Fibroblast of mammary gland (primary cell): ENCODE results near the gene MIPEP.
A peak's percentile ranks its signal among the peaks of the same experiment; 100 is the strongest.

Experiments
- DNase-seq: peaks from one replicate; pipeline ENCODE4 v3.0.0-alpha.2; 2010; ENCODE audit warnings: low read depth
- H3K4me3 ChIP-seq: 2 replicates; pipeline ENCODE4 v1.5.1; 2011; ENCODE audit warnings: low read depth, mild to moderate bottlenecking, low read length, moderate library complexity; ENCODE audit not compliant: control insufficient read depth
- TF ChIP-seq, protein P1 (sequence below): conservative IDR thresholded peaks from 2 replicates; pipeline ENCODE4 v1.5.1; 2011; ENCODE audit warnings: low read depth, low read length, inconsistent platforms; ENCODE audit not compliant: control insufficient read depth, insufficient read depth

The MIPEP gene

DNA sequence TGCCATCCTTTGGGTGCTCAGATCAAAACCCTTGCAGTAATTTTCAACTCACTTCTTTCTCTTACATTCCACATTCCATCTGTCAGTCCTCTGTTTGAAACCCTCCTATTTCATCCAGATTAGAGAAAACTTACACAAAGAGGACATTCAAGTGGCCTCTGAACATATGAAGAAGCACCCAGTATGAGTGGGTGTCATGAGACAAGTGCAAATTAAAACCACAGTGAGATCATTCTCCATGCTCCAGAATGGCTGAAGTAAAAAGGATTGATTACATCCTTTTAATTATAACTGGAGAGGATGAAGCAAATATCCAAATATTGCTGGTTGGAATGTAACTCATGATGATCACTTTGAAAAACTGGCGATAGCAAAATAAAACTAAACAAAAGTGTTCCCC, 96.5 kb downstream of the MIPEP start:
- H3K4me3 ChIP-seq: no peak overlapping the region
- DNase-seq: no peak
- TF ChIP-seq, protein P1, sequence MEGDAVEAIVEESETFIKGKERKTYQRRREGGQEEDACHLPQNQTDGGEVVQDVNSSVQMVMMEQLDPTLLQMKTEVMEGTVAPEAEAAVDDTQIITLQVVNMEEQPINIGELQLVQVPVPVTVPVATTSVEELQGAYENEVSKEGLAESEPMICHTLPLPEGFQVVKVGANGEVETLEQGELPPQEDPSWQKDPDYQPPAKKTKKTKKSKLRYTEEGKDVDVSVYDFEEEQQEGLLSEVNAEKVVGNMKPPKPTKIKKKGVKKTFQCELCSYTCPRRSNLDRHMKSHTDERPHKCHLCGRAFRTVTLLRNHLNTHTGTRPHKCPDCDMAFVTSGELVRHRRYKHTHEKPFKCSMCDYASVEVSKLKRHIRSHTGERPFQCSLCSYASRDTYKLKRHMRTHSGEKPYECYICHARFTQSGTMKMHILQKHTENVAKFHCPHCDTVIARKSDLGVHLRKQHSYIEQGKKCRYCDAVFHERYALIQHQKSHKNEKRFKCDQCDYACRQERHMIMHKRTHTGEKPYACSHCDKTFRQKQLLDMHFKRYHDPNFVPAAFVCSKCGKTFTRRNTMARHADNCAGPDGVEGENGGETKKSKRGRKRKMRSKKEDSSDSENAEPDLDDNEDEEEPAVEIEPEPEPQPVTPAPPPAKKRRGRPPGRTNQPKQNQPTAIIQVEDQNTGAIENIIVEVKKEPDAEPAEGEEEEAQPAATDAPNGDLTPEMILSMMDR: no peak

DNA sequence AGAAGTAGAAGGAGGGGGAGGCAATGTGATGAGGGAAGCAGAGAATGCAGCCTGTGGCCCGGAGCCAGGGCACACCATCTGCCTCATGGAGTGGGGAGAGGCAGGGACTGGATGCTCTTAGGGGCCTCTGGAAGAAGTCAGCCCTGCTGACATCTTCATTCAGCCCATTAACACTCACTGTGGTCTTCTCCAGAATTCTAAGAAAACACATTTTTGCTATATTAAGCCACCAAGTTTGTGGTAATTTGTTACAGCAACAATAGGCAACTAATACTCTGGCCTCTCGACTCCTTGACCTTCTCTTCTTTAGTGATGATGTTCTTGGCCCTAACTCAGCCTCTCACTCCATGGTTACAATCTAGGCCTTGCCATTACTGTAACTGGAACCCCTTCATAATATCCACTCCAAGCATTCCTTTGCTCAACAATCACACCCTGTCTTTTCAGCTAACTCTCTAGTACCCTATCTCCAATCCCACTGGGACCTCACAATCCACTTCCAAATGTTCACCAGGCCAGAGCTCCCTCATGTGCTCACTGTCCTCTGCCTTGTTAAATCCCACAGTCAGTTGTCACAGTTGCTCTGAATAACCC, 98.5 kb downstream of the MIPEP start:
- DNase-seq: peak; percentile 79
- TF ChIP-seq, protein P1: no peak
- H3K4me3 ChIP-seq: no peak overlapping the region

DNA sequence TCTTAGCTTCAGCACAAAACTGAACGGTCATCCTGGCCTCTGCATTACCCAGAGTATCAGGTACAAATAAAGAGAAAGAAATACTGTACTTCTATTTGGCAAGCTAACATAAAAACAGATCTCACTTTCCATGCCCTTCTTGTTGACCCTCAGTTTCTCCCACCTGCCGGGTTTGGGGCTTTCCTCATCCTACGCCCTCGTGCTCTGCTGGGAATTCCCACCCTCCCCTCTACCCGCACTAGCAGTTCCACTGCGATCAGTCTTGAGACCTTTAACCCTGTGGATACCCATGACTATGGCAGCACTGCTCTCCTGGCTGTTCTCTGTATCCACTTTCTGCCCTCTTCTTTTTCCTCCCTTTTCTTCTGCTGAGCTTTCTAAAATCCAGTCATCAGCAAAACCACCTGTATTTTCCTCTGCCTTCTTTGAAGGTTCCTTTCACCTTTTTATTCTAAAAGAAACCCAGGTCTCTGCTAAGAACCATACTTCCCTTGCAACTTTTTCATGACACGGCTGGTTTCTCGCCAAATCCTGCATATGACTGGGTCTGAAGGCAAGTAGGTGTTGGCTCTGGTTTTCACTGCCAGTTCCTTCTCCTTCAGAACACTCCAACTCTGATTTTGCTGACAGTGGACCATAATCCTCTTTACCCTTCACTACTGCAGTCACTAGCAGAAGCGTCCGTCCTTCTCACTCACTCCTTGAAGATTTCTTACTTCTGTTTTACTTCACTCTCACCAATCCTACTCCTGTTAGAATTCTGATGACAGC, 99.4 kb downstream of the MIPEP start:
- peak; percentile 28 for DNase-seq
- no peak overlapping the region for H3K4me3 ChIP-seq
- TF ChIP-seq, protein P1: no peak

DNA sequence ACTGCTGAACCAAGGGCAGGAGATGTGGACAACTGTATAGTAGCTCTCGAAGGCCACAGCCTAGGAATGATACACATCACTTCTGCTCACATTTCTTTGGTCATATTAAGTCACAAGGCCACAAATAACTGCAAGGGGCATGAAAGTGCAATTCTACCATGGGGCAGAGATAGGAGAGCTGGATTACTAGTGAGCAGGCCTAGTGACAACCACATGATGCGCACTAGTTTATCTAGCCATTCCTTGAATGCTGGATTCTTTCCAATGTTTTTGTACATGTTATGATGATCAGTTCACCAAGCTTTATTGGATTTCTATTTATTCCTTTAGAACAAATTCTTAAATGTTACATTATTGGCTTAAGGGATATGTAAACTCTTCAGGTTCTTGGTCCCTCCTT, 100.7 kb downstream of the MIPEP start:
- no peak overlapping the region for H3K4me3 ChIP-seq
- no peak for DNase-seq
- TF ChIP-seq, protein P1: no peak

DNA sequence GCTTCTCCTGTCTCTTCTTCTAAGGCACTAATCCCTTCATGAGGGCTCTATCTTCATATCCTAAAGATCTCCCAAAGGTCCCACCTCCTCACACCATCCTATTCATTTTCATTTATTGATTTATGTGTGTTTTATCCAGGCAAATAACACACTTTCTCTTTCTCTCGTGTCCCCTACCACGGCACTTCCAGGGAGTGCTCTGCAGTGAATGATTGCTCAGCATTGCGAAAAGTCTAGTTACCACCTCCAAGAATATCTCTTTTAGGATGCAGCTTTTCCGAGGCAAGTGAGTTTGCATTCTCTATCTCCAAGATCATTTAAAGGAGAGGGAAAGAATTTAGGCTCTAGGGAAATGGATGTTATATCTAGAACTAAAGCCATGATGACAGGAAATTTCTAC, 101.7 kb downstream of the MIPEP start:
- H3K4me3 ChIP-seq: no peak overlapping the region
- no peak for DNase-seq
- TF ChIP-seq, protein P1: no peak

DNA sequence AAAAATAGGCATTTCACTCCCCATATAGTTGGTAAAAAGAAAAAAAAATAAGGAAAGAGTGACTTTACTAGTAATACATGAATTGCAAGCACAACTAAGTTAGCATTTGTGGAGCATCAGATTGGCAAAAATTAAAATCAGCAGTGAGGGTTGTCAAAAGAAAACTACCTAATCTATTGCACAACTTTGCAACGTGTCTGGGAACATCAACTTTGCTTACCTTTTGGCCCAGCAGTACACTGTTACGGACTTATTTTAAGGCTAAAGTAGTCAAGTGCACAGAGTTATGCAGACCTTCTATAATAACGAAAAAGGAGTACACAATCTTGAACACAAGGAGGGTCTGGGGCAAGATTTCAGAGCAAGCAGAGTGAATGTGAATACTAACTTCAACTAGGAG, 102.6 kb downstream of the MIPEP start:
- TF ChIP-seq, protein P1: no peak
- H3K4me3 ChIP-seq: no peak overlapping the region
- DNase-seq: no peak
